ENCODE measurements around the gene MGME1. TPM values are rescaled to one million over a fixed set of nuclear protein-coding genes. Genes with fewer than 3 reads are reported as not detected.

Gene MGME1
- total and polyA plus RNA-seq, 9 of the 15 experiments (the other 6 are each of a cell fraction or from before 2014, with no cell fraction given), result 13.4 to 45.1 (median 30.6) TPM

- TF ChIP-seq SRSF3 (IDR thresholded peaks at IDR 0.05; ENCODE audit: insufficient read depth, low read length) (0 out of 2 replicates have a peak, but pooled peaks have one; percentile 54), CHD7 (IDR thresholded peaks at IDR 0.05; ENCODE audit: low read depth, low read length) (no peak), SAP30 (IDR thresholded peaks at IDR 0.05; ENCODE audit: borderline replicate concordance, insufficient read depth, low read depth, low read length, poor library complexity, severe bottlenecking) (peak; percentile 66)
Measured at GRCh38 chr20:17969278-17969883, 563 bp downstream of the MGME1 start (continued).
